HG03159 (cell line): Measurements from ENCODE around the gene SNAPC2.

Experiments
- ATAC-seq: cut with Tn5 transposase; IDR thresholded peaks from one replicate; pipeline ENCODE4 v1.9.1; 2021; ENCODE audit warnings: mild to moderate bottlenecking, moderate library complexity; ENCODE audit not compliant: unreplicated experiment

The SNAPC2 gene

GRCh38 chr19:7919610-7920518 lies at the start of gene SNAPC2:
TSS of gene SNAPC2 (plus strand) at chr19:7920338. CDS start at chr19:7920367, 29 bp downstream.
- peak; percentile 56 for ATAC-seq

GRCh38 chr19:7870571-7871436 lies 49.3 kb upstream of the SNAPC2 start:
- no peak for ATAC-seq

- no peak for ATAC-seq
Measured at GRCh38 chr19:7871437-7872305, 48.5 kb upstream of the SNAPC2 start.

- no peak for ATAC-seq
Measured at GRCh38 chr19:7872306-7873204, 47.6 kb upstream of the SNAPC2 start.

GRCh38 chr19:7873304-7874075 lies 46.6 kb upstream of the SNAPC2 start:
- ATAC-seq, result no peak

GRCh38 chr19:7874076-7874896 lies 45.9 kb upstream of the SNAPC2 start, which contains the start of gene PRR36:
TSS of gene PRR36 (minus strand) at chr19:7874390. CDS start at chr19:7873689, 701 bp downstream.
- no peak for ATAC-seq

GRCh38 chr19:7874897-7875273 lies 45.3 kb upstream of the SNAPC2 start:
- ATAC-seq, result no peak

GRCh38 chr19:7877249-7877836 lies 42.8 kb upstream of the SNAPC2 start:
- no peak for ATAC-seq

- ATAC-seq, result no peak
Measured at GRCh38 chr19:7879111-7879807, 40.9 kb upstream of the SNAPC2 start.

- no peak for ATAC-seq
Measured at GRCh38 chr19:7879836-7880235, 40.3 kb upstream of the SNAPC2 start.

- no peak for ATAC-seq
Measured at GRCh38 chr19:7881910-7882309, 38.2 kb upstream of the SNAPC2 start.

- no peak for ATAC-seq
Measured at GRCh38 chr19:7883105-7883504, 37.0 kb upstream of the SNAPC2 start.

GRCh38 chr19:7883796-7884570 lies 36.2 kb upstream of the SNAPC2 start:
- no peak for ATAC-seq

- no peak for ATAC-seq
Measured at GRCh38 chr19:7885818-7886217, 34.3 kb upstream of the SNAPC2 start.

- ATAC-seq, result no peak
Measured at GRCh38 chr19:7887408-7888144, 32.6 kb upstream of the SNAPC2 start.
